Central memory CD8-positive, alpha-beta T cell (primary cell): ENCODE results near the gene BRDT.

Experiments
- ATAC-seq: fragments of 150-1000 bp; cut with Tn5 transposase; replicated peaks from 2 replicates; pipeline ENCODE4 v1.10.0; 2022; ENCODE audit warnings: mild to moderate bottlenecking, moderate FRiP score, moderate number of reproducible peaks; ENCODE audit not compliant: poor library complexity, severe bottlenecking; ENCODE audit errors: extremely low read depth
- DNase-seq, 2 donors: peaks; one replicate each; pipeline ENCODE4 v3.0.0; 2021; ENCODE audit warnings: low spot score in 2 of 2
- H3K27ac Mint-ChIP-seq: one replicate; pipeline ENCODE4 v1.8.0; 2022; ENCODE audit warnings: low read depth, mild to moderate bottlenecking, moderate library complexity, mixed read lengths
- H3K27me3 Mint-ChIP-seq: one replicate; pipeline ENCODE4 v1.8.0; 2022; ENCODE audit warnings: mixed read lengths
- H3K36me3 Mint-ChIP-seq: one replicate; pipeline ENCODE4 v1.8.0; 2022; ENCODE audit warnings: mild to moderate bottlenecking, moderate library complexity, mixed read lengths; ENCODE audit not compliant: insufficient read depth
- H3K4me1 Mint-ChIP-seq: one replicate; pipeline ENCODE4 v1.8.0; 2022; ENCODE audit warnings: mixed read lengths
- H3K4me3 Mint-ChIP-seq: one replicate; pipeline ENCODE4 v1.8.0; 2022; ENCODE audit warnings: mild to moderate bottlenecking, moderate library complexity, mixed read lengths
- H3K9me3 Mint-ChIP-seq: one replicate; pipeline ENCODE4 v1.8.0; 2022; ENCODE audit warnings: mixed read lengths

Gene BRDT

DNA sequence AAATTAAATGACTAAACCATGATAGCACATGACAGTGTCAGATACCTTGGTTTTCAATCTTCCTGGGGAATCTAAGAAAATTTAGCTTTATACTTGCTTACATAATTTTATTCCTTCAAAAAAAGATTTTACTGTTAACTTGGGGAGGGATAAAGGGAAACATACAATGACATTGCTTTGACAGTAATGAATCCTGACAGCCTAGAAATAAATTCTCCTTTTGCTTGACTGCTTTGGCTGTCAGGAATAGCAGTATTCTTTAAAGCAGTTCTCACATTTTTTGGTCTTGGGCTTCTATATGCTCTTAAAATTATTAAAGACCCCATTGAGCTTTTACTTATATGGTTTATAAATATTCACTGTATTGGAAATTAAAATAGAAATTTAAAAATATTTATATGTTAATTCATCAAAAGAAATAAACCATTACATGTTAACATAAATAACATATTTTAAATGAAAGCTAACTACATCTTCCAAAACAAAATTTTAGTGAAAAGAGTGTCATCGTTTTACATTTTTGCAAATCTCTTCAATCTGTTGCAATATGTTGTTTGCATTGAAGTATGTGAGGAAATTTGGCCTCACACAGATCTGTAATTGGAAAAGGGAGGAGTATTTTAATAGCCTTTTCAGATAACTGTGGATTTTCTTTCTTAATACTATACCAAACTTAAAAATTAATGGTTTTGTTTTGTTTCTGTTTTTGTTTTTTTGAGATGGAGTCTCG lies 96.7 kb downstream of the BRDT start:
- ATAC-seq (no peak), DNase-seq (no peak)
- H3K4me3 Mint-ChIP-seq: no peak overlapping the region
- no peaks in the 10 kb centered on the region for H3K4me1 Mint-ChIP-seq
- no peak overlapping the region for H3K27ac Mint-ChIP-seq
- H3K36me3 Mint-ChIP-seq: no peaks in the 10 kb centered on the region
- H3K9me3 Mint-ChIP-seq: no peaks in the 10 kb centered on the region
- H3K27me3 Mint-ChIP-seq: no peaks in the 10 kb centered on the region

DNA sequence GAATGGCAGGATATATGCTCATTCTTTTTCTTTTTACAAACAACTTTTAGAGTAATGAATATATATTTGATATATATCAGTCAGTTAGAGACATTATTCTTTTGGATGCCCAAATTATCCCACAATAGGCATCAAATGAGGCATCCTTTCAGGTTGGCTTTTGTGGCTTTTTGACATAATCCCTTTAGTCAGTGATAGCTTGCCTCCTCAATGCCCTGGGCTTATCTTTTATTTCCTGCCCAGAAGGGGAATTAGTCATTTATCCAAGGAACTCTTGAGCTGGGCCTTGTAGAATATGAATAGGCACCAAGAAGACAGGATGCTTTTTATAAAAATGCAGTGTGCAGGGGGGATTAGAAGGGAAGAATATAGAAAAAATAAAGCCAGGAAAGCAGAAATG lies 102.7 kb downstream of the BRDT start:
- Mint-ChIP-seq H3K27me3 (no peaks in the 10 kb centered on the region), H3K4me3 (no peak overlapping the region), H3K4me1 (no peaks in the 10 kb centered on the region), H3K27ac (no peak overlapping the region), H3K9me3 (no peaks in the 10 kb centered on the region), H3K36me3 (peaks cover 3% of the 10 kb centered on the region)
- no peak for DNase-seq
- no peak for ATAC-seq
